OCI-LY7 (cell line): ENCODE results near the gene CCDC83. TPM values are rescaled to one million over a fixed set of nuclear protein-coding genes. Genes with fewer than 3 reads are reported as not detected.
"Not testable (repeated sequence)": the region's sequence is repeated elsewhere in the genome, so short reads cannot be mapped to it uniquely, and the experiment has no call there.

Experiments used
- BruUV-seq: library from RNA; stranded (reverse); fragments of 400-500 nt; replicated peaks from 2 replicates; lab custom pipeline; 2021; lab: Mats Ljungman, UMichigan
- CTCF ChIA-PET: fragments of 300-600 bp; sonication (Branson Sonifier 250); formaldehyde crosslinking; loops from one replicate; lab custom pipeline; 2022; ENCODE audit warnings: antibody characterized with exemption; ENCODE audit not compliant: unreplicated experiment; lab: Charles Lee
- POLR2A ChIA-PET: fragments of 300-600 bp; sonication (Branson Sonifier 250); formaldehyde crosslinking; loops from one replicate; lab custom pipeline; 2022; ENCODE audit warnings: antibody characterized with exemption; lab: Charles Lee
- DNase-seq: peaks from one replicate; pipeline ENCODE4 v3.0.0-alpha.2; 2015; ENCODE audit warnings: low spot score
- H2AFZ ChIP-seq: fragments of 200-600 bp; sonication (generic), shearing (Covaris generic); 2 replicates; pipeline ENCODE4 v1.6.1; 2014; ENCODE audit warnings: mild to moderate bottlenecking, antibody characterized with exemption, low read length, moderate library complexity
- H3K27ac ChIP-seq: fragments of 200-600 bp; sonication (generic); 2 replicates; pipeline ENCODE4 v1.5.1; 2014; ENCODE audit warnings: mixed run types, low read depth, mild to moderate bottlenecking, moderate library complexity, low read length, inconsistent platforms; ENCODE audit not compliant: poor library complexity, severe bottlenecking
- H3K36me3 ChIP-seq: fragments of 200-600 bp; sonication (generic); 2 replicates; pipeline ENCODE4 v1.6.1; 2014; ENCODE audit warnings: mild to moderate bottlenecking, antibody characterized with exemption, low read length, moderate library complexity, mixed read lengths; ENCODE audit not compliant: insufficient read depth
- H3K4me1 ChIP-seq: fragments of 200-600 bp; sonication (generic); 2 replicates; pipeline ENCODE4 v1.5.1; 2014; ENCODE audit warnings: mild to moderate bottlenecking, low read length; ENCODE audit not compliant: insufficient read depth, poor library complexity, severe bottlenecking
- H3K4me2 ChIP-seq: fragments of 200-600 bp; sonication (generic); 2 replicates; pipeline ENCODE4 v1.6.1; 2014; ENCODE audit warnings: mild to moderate bottlenecking, low read length
- H3K4me3 ChIP-seq: fragments of 200-600 bp; sonication (generic); 2 replicates; pipeline ENCODE4 v1.5.1; 2014; ENCODE audit warnings: mild to moderate bottlenecking, low read depth, low read length; ENCODE audit not compliant: poor library complexity, severe bottlenecking
- H3K79me2 ChIP-seq: fragments of 200-600 bp; sonication (generic); 2 replicates; pipeline ENCODE4 v1.6.1; 2016; ENCODE audit warnings: low read depth, mild to moderate bottlenecking, low read length, moderate library complexity, mixed read lengths; ENCODE audit not compliant: insufficient read depth
- H3K9me2 ChIP-seq: fragments of 200-600 bp; sonication (generic); 2 replicates; pipeline ENCODE4 v1.6.1; 2016; ENCODE audit warnings: mild to moderate bottlenecking, low read length, mixed read lengths; ENCODE audit not compliant: insufficient read depth
- H3K9me3 ChIP-seq: fragments of 200-600 bp; sonication (generic); 2 replicates; pipeline ENCODE4 v1.6.1; 2014; ENCODE audit warnings: mild to moderate bottlenecking, mixed run types, low read length, mixed read lengths
- H4K20me1 ChIP-seq: fragments of 200-600 bp; sonication (generic); 2 replicates; pipeline ENCODE4 v1.6.1; 2014; ENCODE audit warnings: mild to moderate bottlenecking, antibody characterized with exemption, low read length, moderate library complexity, mixed read lengths; ENCODE audit not compliant: insufficient read depth
- EZH2phosphoT487 ChIP-seq: fragments of 200-600 bp; sonication (generic); IDR thresholded peaks from 2 replicates; pipeline ENCODE4 v1.6.1; 2018; ENCODE audit warnings: low read depth, borderline replicate concordance, mild to moderate bottlenecking, mixed run types, antibody characterized with exemption, low read length, moderate library complexity, mixed read lengths
- intact Hi-C: fragments of 100-400 bp; cut with micrococcal nuclease; formaldehyde crosslinking; loops from one replicate; pipeline ENCODE4 v1.10.0; 2022; ENCODE audit not compliant: unreplicated experiment
- total RNA-seq, 2 experiments: library from RNA; depleted of rRNA in 1 of 2; stranded (reverse); fragments of >200 nt in 1 of 2; shearing (Covaris generic) in 1 of 2; gene quantifications; 2 replicates each; pipeline ENCODE4 v1.2.3, GENCODE V29; 2014 to 2022
- TF ChIP-seq, protein P1 (sequence below): fragments of 200-600 bp; sonication (generic); conservative IDR thresholded peaks from 2 replicates; pipeline ENCODE4 v1.5.1; 2014; ENCODE audit warnings: mild to moderate bottlenecking, antibody characterized with exemption, low read length, moderate library complexity, mixed read lengths

CCDC83 gene
- total RNA-seq, 2 experiments from 2014 or later: not detected

DNA sequence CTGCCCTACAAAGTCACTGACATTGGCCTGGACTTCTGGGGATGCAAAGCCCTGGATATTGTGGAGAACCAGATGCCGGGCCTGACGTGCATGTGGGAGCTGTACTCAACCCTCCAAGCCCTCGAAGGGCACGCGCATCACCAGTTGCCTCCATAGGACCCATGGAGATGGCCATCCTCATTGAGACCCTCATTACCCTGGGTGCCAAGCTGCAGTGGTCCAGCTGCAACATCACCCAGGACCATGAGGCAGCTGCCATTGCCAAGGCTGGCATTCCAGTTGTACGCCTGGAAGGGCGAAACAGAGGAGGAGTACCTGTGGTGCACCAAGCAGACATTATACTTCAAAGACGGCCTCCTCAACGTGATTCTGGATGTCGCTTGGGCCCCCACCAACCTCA is 1.9 kb downstream of the CCDC83 start:
- Histone ChIP-seq H2AFZ (no peak overlapping the region), H3K36me3 (no peaks in the 10 kb centered on the region), H3K9me3 (no peaks in the 10 kb centered on the region), H3K4me1 (peaks cover 10% of the 10 kb centered on the region), H4K20me1 (no peaks in the 10 kb centered on the region), H3K27ac (no peak overlapping the region), H3K9me2 (no peaks in the 10 kb centered on the region), H3K4me2 (no peak overlapping the region), H3K79me2 (no peaks in the 10 kb centered on the region), H3K4me3 (no peak overlapping the region)
- TF ChIP-seq, protein P1, sequence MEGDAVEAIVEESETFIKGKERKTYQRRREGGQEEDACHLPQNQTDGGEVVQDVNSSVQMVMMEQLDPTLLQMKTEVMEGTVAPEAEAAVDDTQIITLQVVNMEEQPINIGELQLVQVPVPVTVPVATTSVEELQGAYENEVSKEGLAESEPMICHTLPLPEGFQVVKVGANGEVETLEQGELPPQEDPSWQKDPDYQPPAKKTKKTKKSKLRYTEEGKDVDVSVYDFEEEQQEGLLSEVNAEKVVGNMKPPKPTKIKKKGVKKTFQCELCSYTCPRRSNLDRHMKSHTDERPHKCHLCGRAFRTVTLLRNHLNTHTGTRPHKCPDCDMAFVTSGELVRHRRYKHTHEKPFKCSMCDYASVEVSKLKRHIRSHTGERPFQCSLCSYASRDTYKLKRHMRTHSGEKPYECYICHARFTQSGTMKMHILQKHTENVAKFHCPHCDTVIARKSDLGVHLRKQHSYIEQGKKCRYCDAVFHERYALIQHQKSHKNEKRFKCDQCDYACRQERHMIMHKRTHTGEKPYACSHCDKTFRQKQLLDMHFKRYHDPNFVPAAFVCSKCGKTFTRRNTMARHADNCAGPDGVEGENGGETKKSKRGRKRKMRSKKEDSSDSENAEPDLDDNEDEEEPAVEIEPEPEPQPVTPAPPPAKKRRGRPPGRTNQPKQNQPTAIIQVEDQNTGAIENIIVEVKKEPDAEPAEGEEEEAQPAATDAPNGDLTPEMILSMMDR: no peak
- no peak for TF ChIP-seq EZH2phosphoT487
- ChIA-PET CTCF (no interaction called here), POLR2A (no interaction called here)
- intact Hi-C loops: loop anchor here (5.0 to 10.0 kb wide), 2 partner anchors 360 to 748 kb away; no protein-coding TSS in a partner anchor
- DNase-seq: no peak
- no TSS peak for BruUV-seq

DNA sequence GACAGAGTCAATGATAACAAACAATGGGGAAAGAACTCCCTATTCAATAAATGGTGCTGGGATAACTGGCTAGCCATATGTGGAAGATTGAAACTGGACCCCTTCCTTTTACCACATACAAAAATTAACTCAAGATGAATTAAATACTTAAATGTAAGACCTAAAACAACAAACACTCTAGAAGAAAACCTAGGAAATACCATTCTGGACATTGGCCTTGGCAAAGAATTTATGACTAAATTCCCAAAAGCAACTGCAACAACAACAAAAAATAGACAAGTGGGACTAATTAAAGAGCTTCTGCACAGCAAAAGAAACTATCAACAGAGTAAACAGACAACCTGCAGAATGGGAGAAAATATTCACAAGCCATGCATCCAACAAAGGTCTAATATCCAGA is 4.4 kb downstream of the CCDC83 start:
- POLR2A ChIA-PET, H3K9me3 ChIP-seq, H3K79me2 ChIP-seq, H3K4me1 ChIP-seq, H3K36me3 ChIP-seq, BruUV-seq, H3K9me2 ChIP-seq, H3K4me3 ChIP-seq, CTCF ChIA-PET, H2AFZ ChIP-seq, H3K4me2 ChIP-seq, H3K27ac ChIP-seq, H4K20me1 ChIP-seq, DNase-seq: not testable (repeated sequence)
- intact Hi-C loops: loop anchor here (5.0 to 10.0 kb wide), 2 partner anchors 358 to 745 kb away; no protein-coding TSS in a partner anchor

DNA sequence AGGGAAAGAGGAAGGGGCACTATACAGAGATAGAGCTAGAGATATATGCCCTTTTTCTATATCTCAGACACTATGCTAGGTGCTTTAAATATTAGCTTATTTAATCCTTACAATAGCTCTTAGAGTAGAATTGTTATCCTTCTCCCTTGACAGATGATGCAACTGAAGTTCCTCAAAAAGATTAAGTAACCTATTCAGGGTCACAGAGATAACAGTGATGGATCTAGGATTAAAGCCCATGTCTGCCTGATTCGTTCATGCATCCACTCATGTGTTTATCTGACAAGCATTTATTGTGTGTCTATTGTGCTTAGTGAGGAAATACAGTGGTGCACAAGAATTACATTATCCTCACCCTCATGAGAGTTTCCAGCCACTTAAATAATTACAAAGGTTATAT is 8.7 kb downstream of the CCDC83 start:
- DNase-seq: no peak
- Histone ChIP-seq H4K20me1 (no peaks in the 10 kb centered on the region), H3K4me2 (no peak overlapping the region), H3K79me2 (no peaks in the 10 kb centered on the region), H3K4me3 (no peak overlapping the region), H3K4me1 (no peaks in the 10 kb centered on the region), H3K27ac (no peak overlapping the region), H2AFZ (no peak overlapping the region), H3K9me3 (no peaks in the 10 kb centered on the region), H3K36me3 (no peaks in the 10 kb centered on the region), H3K9me2 (no peaks in the 10 kb centered on the region)
- CTCF ChIA-PET: no interaction called here
- POLR2A ChIA-PET: interaction anchor here (0.7 kb wide), 1 partner anchor 339 kb away, joined by 3 read pairs; no protein-coding TSS in a partner anchor
- intact Hi-C loops: no loop called here
- no peak for TF ChIP-seq EZH2phosphoT487
- TF ChIP-seq, protein P1: no peak
- no TSS peak for BruUV-seq
